ENCODE measurements around the gene RARG. TPM values are rescaled to one million over a fixed set of nuclear protein-coding genes. Genes with fewer than 3 reads are reported as not detected.

RARG gene
- total and polyA plus RNA-seq, 2 of the 4 experiments (the other 2 are of a cell fraction) = 7.9 to 30.9 TPM

GRCh38 chr12:53219956-53220693 is 11.9 kb downstream of the RARG start:
- in situ Hi-C loops (cut with MboI; ENCODE audit: low sequenced_read_pairs) = loop anchor here (10.0 kb wide), 1 partner anchor 295 kb away; no protein-coding TSS in a partner anchor
- Histone ChIP-seq H2BK5ac (ENCODE audit: low read depth, low read length, poor library complexity, severe bottlenecking) (peak overlapping the region; percentile 81), H4K8ac (ENCODE audit: low read depth in 2 of 2, low read length in 2 of 2) (peak overlapping the region; percentile 24 to 80; a peak in 3 of 4 replicates), H2AK9ac (replicated peaks; ENCODE audit: low read depth, low read length, poor library complexity) (peak overlapping the region; percentile 95), H2AK5ac (ENCODE audit: low read depth, low read length) (peak overlapping the region; percentile 32; the same call in 1 of the 2 replicates), H2BK120ac (ENCODE audit: low read depth, low read length) (0 out of 2 replicates have a peak overlapping the region, but pooled peaks have one; percentile 50), H2AFZ (replicated peaks; ENCODE audit: low read length, poor library complexity) (peak overlapping the region; percentile 88), H3K79me1 (ENCODE audit: low read depth in 1 of 2, low read length in 2 of 2) (peaks cover 29 to 80% of the 10 kb centered on the region in 2 experiments), H3K9ac (ENCODE audit: low read depth, low read length) (peak overlapping the region; percentile 75), H3K4ac (ENCODE audit: low read depth, low read length) (peak overlapping the region; percentile 87), H3K23ac (ENCODE audit: low read depth, low read length) (peak overlapping the region; percentile 92), H4K20me1 (ENCODE audit: insufficient read depth, low read length) (peaks cover 12% of the 10 kb centered on the region), H3K14ac (replicated peaks; ENCODE audit: low read depth, low read length) (peak overlapping the region; percentile 75), H3K56ac (ENCODE audit: extremely low read depth, insufficient read depth, low read length) (peak overlapping the region; percentile 70; the same call in 1 of the 2 replicates), H2BK15ac (ENCODE audit: low read depth, low read length) (no peak overlapping the region), H3K27me3 (ENCODE audit: control insufficient read depth, insufficient read depth, low read length) (no peaks in the 10 kb centered on the region), H3K9me3 (ENCODE audit: control insufficient read depth, insufficient read depth, low read length) (no peaks in the 10 kb centered on the region), H3K9me1 (ENCODE audit: insufficient read depth, low read length) (peaks cover 34% of the 10 kb centered on the region), H3K4me1 (ENCODE audit: control insufficient read depth, insufficient read depth, low read length) (peaks cover 48% of the 10 kb centered on the region), H3K36me3 (ENCODE audit: control insufficient read depth, insufficient read depth, low read length) (peaks cover 3% of the 10 kb centered on the region), H3K4me3 (ENCODE audit: insufficient read depth, low read depth, low read length) (peak overlapping the region; percentile 53), H3K27ac (ENCODE audit: insufficient read depth, low read length) (peak overlapping the region; percentile 67), H4K5ac (ENCODE audit: low read depth, low read length) (no peak overlapping the region), H3K18ac (ENCODE audit: low read depth, low read length) (peak overlapping the region; percentile 25; the same call in 1 of the 2 replicates), H4K91ac (ENCODE audit: insufficient read depth, low read depth, low read length) (peak overlapping the region; percentile 89; the same call in 1 of the 2 replicates), H3K4me2 (ENCODE audit: low read depth, low read length) (peak overlapping the region; percentile 94), H2BK20ac (ENCODE audit: low read depth, low read length) (no peak overlapping the region)
- CTCF ChIA-PET = interaction anchor here (0.6 to 0.7 kb wide), 2 partner anchors 18 to 49 kb away, joined by 3 to 4 read pairs; no protein-coding TSS in a partner anchor
- peak; percentile 47; the same call in 1 of the 2 replicates for TF ChIP-seq MAZ (IDR thresholded peaks at IDR 0.05; ENCODE audit: borderline replicate concordance, low read depth, low read length)
- TF ChIP-seq SMC3 (IDR thresholded peaks at IDR 0.05; ENCODE audit: low read depth, low read length) = no peak
- TF ChIP-seq POLR2A (IDR thresholded peaks at IDR 0.05; ENCODE audit: low read depth, low read length) = 0 out of 2 replicates have a peak, but pooled peaks have one; percentile 24
- intact Hi-C loops (cut with micrococcal nuclease) = loop anchor here (2.0 to 10.0 kb wide), 2 partner anchors 79 to 105 kb away; partner anchors contain the start of genes AAAS and MYG1
- ATAC-seq (ENCODE audit: low read depth) (peak; percentile 36), DNase-seq (peak; percentile 78)
- 0% methylated on average over 11 of the region's 53 CpGs; no CpG with 5 or more reads in 1 of the 2 experiments for WGBS, 2 experiments (ENCODE audit: extremely low coverage in 2 of 2, insufficient read length in 1 of 2)
- POLR2A ChIA-PET (ENCODE audit: unreplicated experiment) = interaction anchor here (0.7 kb wide), 1 partner anchor 9 kb away, joined by 3 read pairs; no protein-coding TSS in a partner anchor
- dilution Hi-C loops (cut with HindIII; ENCODE audit: low sequenced_read_pairs, unreplicated experiment) = no loop called here
- no TSS peak for BruUV-seq (replicated peaks)
